DMS114 treated with DMSO at 0.1 percent for 48 hours (cell line): ENCODE results near the gene IDH3A.

Experiments used
- DNase-seq: peaks from one replicate; lab custom pipeline; 2025; ENCODE audit not compliant: unreplicated experiment; lab: John Stamatoyannopoulos, UW

The IDH3A gene

GRCh38 chr15:78149068-78149804 is at the start of gene IDH3A:
Gene IDH3A, plus strand, starts transcription at chr15:78149362. Its CDS starts 42 bp downstream, at chr15:78149404.
- DNase-seq: peak; percentile 93

- DNase-seq: no peak
Measured at GRCh38 chr15:78100886-78101285, 48.3 kb upstream of the IDH3A start.

GRCh38 chr15:78101423-78102105 is 47.6 kb upstream of the IDH3A start:
- no peak for DNase-seq

DNA sequence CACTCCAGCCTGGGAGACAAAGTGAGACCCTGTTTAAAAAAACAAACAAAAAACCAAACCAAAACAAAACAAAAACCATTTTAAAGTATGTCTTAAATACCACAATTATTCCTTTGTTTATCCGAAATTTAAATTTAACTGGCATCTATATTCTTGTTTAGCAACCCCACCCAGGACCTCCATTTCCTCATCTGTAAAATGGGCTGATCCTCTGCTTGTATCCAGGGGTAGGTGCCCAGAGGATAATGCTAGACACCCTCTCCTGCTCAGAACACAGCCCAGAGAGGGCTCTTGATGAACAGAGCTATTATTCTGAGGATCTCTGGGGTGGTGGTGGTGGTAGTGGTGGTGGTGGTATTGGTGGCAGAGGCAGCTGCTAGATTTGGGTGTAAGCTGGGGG is 47.0 kb upstream of the IDH3A start:
- DNase-seq: no peak

- no peak for DNase-seq
Measured at GRCh38 chr15:78102741-78103140, 46.4 kb upstream of the IDH3A start.

DNA sequence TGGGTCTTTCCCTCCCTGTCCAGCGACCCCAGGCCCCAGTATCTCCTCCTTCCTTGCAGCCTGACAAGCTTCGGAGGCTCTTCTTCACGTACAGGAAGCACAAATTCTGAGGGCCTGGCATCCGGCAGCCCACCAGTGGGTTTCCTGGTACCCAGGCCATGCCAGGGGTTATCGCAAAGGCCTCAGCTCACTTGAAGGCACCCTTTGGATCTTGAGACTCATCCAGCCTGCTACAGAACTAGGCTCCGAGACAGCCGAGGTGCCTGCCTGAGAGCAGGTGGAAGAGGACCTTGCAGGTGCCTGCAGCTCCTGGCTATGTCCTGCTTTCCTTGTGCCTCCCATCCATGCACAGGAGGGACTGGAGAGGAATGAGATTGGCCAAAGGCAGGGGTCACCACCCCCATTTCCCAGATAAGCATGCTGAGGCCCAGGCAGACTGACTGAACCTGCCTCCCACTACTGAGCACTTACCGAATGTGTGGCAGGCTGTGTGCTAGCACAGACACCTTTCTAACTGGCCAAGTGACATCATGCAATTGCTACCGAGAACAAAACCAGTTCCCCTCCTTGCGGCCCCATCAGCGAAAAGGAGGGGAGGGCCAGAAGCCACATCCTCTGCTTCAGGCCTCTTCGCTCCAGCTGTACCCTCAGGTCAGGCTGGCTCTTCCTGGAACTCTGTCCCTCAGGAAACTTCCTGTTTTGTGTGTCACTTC is 45.6 kb upstream of the IDH3A start:
- DNase-seq: no peak

DNA sequence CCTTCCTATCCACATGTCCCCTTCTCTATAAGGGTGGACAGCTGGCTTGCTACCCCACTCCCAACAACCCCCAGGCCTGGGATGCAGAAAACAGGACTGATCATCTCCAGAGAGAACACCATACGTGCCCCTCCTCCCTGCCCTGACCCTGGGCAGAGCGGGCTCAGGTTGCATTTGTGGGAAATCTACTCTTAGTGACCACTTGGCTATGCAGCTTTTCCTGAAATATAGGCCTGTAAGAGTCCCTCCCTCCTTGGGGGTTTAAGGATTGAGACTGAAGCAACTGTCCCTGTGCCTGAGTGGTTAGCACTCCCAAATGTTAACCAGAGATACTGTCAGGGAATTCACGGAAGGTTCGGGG is 45.1 kb upstream of the IDH3A start:
- DNase-seq: no peak

- no peak for DNase-seq
Measured at GRCh38 chr15:78104566-78105475, 44.3 kb upstream of the IDH3A start.

GRCh38 chr15:78105476-78106241 is 43.5 kb upstream of the IDH3A start:
- DNase-seq: no peak

DNA sequence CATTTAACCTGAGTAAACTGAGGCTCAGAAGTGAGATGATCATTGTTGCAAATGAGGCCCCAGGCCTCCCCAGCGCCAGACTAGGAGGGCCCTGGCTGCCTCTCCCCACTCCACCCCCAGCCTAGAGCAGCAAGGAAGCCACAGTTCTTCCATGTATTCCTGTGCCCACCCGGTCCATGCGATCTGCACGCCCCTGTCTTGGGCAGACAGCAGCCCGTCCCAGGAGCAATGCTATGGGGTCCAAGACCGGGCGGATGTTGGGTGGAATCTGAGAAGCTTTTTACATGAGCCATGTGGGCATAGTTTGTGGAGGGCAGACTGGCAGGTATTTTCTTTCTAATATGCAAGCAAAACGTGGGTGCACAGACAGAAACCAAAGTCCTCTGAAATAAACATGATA is 41.7 kb upstream of the IDH3A start:
- no peak for DNase-seq

DNA sequence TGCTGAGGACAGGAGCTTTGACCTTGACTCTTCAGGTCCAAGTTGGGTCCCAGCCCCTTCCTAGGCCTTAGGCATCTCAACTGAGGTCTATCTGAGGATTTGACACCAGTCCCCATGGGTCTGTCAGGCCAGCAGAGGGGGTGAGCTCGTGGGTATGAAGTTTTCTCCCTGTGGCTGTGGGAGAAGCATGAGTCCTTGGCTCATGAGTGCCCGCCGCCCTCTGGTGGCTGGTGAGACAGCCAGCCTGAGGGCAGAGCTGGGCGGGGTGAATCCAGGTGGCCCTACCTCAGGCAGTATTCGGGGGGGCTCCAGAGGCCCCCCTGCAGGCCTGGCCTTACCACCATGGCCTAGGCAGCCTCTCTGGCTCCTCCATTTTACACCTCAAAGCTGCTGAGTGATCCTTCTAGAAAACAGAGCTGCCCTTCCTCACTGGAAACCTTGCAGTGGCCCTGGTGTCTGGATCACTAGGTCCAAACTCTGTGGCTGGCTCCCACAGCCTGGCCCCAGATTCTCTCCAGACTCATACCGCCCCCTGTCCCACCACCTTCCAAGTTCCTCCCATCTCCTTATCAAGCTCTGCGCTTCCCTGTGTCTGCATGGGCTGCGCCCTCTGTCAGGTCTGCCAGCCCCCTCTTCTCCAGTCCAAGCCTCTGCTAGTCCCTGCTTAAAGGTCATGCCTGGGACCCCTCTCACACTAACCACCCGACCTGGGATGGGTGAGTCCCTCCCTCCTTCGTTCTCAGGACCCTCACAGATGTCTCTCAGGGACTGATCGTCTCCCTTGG is 40.7 kb upstream of the IDH3A start:
- DNase-seq: peak; percentile 65

GRCh38 chr15:78109156-78109555 is 40.0 kb upstream of the IDH3A start:
- no peak for DNase-seq

GRCh38 chr15:78110096-78110495 is 39.1 kb upstream of the IDH3A start:
- DNase-seq: no peak

DNA sequence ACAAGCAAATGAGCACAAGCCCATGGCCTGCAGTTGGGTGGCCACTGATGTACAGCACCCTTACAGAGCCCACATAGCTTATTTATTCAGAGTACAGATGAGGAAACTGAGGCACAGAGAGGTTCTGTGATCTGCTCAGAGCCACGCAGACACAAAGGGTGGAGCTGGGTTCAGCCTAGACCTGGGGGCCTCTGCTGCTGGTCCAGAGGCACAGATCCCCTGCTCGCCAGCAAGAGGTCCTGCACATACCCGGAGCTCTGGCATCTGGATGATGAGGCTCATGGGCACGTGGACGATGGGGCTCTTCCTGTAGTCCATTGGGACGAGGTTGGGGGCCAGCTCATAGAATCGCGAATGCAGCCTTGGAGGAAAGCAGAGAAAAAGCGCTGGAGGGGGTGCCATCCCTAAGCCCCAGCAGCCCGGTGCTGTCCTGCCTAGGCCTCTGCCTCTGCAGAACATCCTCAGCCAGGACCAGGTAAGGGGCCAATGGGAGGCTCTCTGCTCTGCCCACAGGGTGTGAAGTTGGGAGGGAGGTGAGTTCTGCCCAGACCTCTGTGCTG is 38.2 kb upstream of the IDH3A start:
- no peak for DNase-seq

DNA sequence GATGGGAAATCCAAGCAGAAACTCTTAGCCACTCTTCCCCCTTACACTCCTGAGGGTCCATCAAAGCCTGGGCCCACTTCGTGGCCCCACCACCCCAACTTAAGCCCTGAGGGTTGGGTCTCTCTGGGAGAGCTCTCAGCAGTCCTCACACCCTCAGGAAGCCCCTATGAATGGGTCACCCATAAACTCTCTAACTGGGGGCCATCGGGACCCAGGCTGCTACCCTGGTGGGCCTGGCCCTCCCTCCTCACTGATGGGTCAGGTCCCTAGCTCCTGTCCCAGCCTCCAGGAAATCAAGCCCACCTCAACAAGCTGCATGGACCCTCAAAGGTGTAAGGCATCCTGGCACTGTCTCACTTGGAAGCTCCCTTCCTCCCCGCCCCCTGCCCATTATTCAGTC is 37.4 kb upstream of the IDH3A start:
- no peak for DNase-seq

- DNase-seq: no peak
Measured at GRCh38 chr15:78112551-78112950, 36.6 kb upstream of the IDH3A start.

- DNase-seq: no peak
Measured at GRCh38 chr15:78120523-78120922, 28.6 kb upstream of the IDH3A start.

DNA sequence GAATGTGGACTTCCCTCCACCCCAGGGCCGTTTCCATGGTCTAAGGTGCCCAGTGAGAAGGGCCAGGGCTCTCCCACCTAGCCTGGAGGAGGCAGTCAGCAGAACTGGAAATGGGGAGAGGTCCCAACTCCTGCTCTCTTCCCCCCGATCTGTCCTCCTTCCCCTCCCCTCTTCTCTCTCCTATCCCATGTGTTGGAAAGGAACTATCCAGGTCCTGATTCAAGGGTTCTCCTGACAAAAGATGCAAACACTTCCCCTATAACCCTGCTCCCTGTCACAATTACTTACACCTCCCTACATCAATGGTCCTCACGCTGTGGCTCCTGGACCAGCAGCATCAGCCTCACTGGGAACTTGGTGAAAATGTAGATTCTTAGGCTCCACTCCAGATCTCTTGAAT is 23.9 kb upstream of the IDH3A start:
- no peak for DNase-seq

DNA sequence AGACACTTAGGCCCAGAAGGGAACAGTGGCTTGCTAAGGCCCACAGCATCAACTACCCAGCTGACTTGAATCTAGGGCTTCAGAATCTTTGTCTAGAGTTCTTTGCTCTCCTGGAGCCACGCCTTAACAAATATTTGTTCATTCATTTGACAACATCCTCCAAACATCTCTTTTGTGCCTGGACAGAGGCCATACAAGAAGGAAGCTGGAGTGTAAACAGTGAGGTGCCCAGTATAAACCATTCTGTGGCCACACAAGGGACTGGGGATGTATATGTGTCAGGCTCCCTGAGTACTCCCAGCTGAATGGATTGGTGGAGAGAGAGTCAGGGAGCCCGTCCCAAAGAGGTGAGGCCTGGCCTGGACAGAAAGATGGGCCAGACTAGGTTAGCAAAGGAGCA is 21.3 kb upstream of the IDH3A start:
- DNase-seq: no peak
